NT2/D1 (cell line): ENCODE data around the gene SLCO2B1.

Experiments used
- DNase-seq: peaks from one replicate; pipeline ENCODE4 v3.0.0-alpha.2; 2011; ENCODE audit warnings: low read depth, low spot score
- H3K27me3 ChIP-seq: 2 replicates; pipeline ENCODE4 v1.6.0; 2011; ENCODE audit warnings: mild to moderate bottlenecking; ENCODE audit not compliant: insufficient read length, insufficient read depth
- H3K36me3 ChIP-seq: 2 replicates; pipeline ENCODE4 v1.6.1; 2011; ENCODE audit warnings: mild to moderate bottlenecking, low read length, mixed read lengths; ENCODE audit not compliant: insufficient read depth, insufficient read length
- H3K4me1 ChIP-seq: 2 replicates; pipeline ENCODE4 v1.5.1; 2011; ENCODE audit not compliant: insufficient read depth, insufficient read length
- H3K4me3 ChIP-seq: 2 replicates; pipeline ENCODE4 v1.5.1; 2011; ENCODE audit warnings: low read depth; ENCODE audit not compliant: insufficient read length
- H3K9ac ChIP-seq: 2 replicates; pipeline ENCODE4 v1.6.0; 2011; ENCODE audit warnings: low read depth; ENCODE audit not compliant: insufficient read length
- H3K9me3 ChIP-seq: 2 replicates; pipeline ENCODE4 v1.5.1; 2011; ENCODE audit warnings: mild to moderate bottlenecking, low read length; ENCODE audit not compliant: insufficient read depth
- SUZ12 ChIP-seq: IDR thresholded peaks from 2 replicates; pipeline ENCODE4 v1.6.1; 2011; ENCODE audit not compliant: insufficient read length, insufficient read depth; ENCODE audit errors: extremely low read depth
- YY1 ChIP-seq: IDR thresholded peaks from 2 replicates; pipeline ENCODE4 v1.6.1; 2011; ENCODE audit not compliant: insufficient read length, insufficient read depth
- ZNF274 ChIP-seq: IDR thresholded peaks from 2 replicates; pipeline ENCODE4 v1.6.1; 2011; ENCODE audit warnings: mild to moderate bottlenecking, low read depth, low read length

Gene SLCO2B1

DNA sequence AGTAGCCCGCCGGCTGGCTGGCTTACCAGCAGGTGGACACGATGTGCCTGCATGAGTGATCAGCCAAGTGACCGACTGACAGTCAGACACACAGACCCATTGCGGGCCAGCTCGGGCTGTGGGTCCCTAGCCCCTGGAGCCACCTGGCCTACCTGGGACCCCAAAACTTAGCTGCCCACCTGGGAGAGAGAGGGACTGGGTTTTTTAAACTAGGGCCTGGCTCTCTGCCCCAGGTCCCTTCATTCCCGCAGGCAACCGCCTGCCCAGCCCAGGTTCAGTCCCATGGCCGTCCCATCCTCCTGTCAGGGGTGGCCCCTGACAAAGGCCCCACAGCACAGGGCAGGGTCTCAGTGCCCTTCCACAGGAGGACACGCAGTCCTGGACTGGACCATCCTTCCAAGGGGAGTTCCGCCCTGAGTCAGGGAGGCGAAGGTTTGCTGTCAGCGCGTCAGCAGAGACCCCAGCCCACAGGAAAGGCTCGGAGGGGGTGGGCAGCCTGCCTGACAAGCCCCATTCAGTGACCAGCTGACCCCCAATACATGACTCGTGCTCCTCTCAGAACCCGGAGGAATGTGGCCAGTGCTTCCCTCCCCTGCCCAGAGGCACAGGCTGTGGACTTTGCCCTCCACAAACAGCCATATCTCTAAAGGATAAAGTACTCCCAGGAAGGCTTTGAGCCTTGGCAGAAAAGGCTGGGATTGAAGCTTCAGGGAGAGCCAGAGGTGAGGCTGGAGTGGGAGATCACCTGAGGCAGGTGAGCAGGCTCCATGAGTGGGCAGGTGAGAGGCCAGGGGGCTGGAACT lies 8.4 kb downstream of the SLCO2B1 start:
- DNase-seq: no peak
- Histone ChIP-seq H3K4me3 (no peak overlapping the region), H3K9me3 (peaks cover 11% of the 10 kb centered on the region; the same call in 1 of the 2 replicates), H3K36me3 (no peaks in the 10 kb centered on the region), H3K9ac (no peak overlapping the region), H3K4me1 (peaks cover 9% of the 10 kb centered on the region), H3K27me3 (no peaks in the 10 kb centered on the region)
- TF ChIP-seq YY1 (no peak), ZNF274 (no peak), SUZ12 (no peak)

DNA sequence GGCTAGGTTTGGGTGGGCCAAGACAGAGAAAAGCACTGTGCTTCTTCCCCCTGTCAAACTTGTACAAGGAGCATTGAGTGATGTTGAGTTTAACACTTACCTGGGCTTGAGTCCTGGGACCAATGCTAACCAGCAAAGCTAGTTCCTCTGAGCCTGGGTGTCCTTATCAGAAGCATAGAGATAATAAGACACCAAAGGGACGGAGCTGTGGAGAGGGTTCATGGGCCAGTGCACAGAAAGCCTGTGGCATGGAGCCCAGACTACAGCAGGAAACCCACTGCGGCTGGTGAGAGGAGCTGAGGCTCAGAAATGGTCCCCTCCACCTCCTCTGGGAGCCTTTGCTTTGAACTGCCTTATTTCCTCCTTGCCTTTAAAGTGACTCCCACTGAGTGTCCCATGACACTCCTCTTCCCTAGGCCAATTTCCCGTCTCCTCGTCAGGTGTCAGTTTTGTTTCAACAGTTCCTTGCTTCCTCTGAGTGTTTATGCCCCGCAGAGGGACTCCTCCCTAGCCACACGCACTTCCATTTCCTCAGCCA lies 9.4 kb downstream of the SLCO2B1 start:
- no peak for TF ChIP-seq SUZ12
- no peak for TF ChIP-seq YY1
- TF ChIP-seq ZNF274: no peak
- H3K36me3 ChIP-seq: no peaks in the 10 kb centered on the region
- H3K27me3 ChIP-seq: no peaks in the 10 kb centered on the region
- DNase-seq: no peak
- peaks cover 11% of the 10 kb centered on the region; the same call in 1 of the 2 replicates for H3K9me3 ChIP-seq
- no peak overlapping the region for H3K9ac ChIP-seq
- H3K4me3 ChIP-seq: no peak overlapping the region
- peaks cover 15% of the 10 kb centered on the region for H3K4me1 ChIP-seq

- Histone ChIP-seq H3K4me3 (no peak overlapping the region), H3K27me3 (no peaks in the 10 kb centered on the region), H3K9ac (no peak overlapping the region), H3K9me3 (peaks cover 11% of the 10 kb centered on the region; the same call in 1 of the 2 replicates), H3K4me1 (peaks cover 15% of the 10 kb centered on the region), H3K36me3 (no peaks in the 10 kb centered on the region)
- TF ChIP-seq YY1 (no peak), ZNF274 (no peak), SUZ12 (no peak)
- DNase-seq: no peak
Measured at GRCh38 chr11:75160880-75161279, 10.0 kb downstream of the SLCO2B1 start.

GRCh38 chr11:75161506-75162095 lies 10.7 kb downstream of the SLCO2B1 start:
- H3K27me3 ChIP-seq: no peaks in the 10 kb centered on the region
- no peak for DNase-seq
- H3K4me3 ChIP-seq: no peak overlapping the region
- peaks cover 11% of the 10 kb centered on the region; the same call in 1 of the 2 replicates for H3K9me3 ChIP-seq
- H3K4me1 ChIP-seq: peaks cover 15% of the 10 kb centered on the region
- TF ChIP-seq SUZ12 (no peak), ZNF274 (no peak), YY1 (no peak)
- no peak overlapping the region for H3K9ac ChIP-seq
- H3K36me3 ChIP-seq: no peaks in the 10 kb centered on the region

DNA sequence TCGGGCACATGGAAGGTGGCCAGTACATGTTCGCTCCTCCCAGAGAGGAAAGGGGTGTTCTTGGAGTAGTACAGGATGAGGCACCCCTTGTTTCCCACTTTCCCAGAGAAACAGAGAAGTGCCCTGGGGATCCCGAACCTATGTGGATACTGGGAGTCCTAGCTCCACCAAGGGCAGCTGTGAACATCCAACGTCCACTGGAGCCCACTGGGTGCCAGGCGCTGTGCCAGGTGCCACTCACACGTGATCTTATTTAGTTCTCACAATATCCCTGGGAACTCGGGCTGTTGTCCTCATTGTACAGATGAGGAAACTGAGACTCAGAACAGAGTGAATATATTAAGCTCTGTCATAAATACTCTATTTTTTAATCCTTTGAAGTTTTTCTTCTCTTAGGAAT lies 12.0 kb downstream of the SLCO2B1 start:
- Histone ChIP-seq H3K9ac (no peak overlapping the region), H3K36me3 (no peaks in the 10 kb centered on the region), H3K4me1 (peaks cover 15% of the 10 kb centered on the region), H3K4me3 (no peak overlapping the region), H3K9me3 (peaks cover 11% of the 10 kb centered on the region; the same call in 1 of the 2 replicates), H3K27me3 (no peaks in the 10 kb centered on the region)
- no peak for TF ChIP-seq SUZ12
- TF ChIP-seq YY1: no peak
- no peak for TF ChIP-seq ZNF274
- DNase-seq: no peak

- H3K27me3 ChIP-seq: no peaks in the 10 kb centered on the region
- TF ChIP-seq ZNF274 (no peak), YY1 (no peak), SUZ12 (no peak)
- H3K4me3 ChIP-seq: no peak overlapping the region
- no peak overlapping the region for H3K9ac ChIP-seq
- no peaks in the 10 kb centered on the region for H3K36me3 ChIP-seq
- H3K9me3 ChIP-seq: peaks cover 11% of the 10 kb centered on the region; the same call in 1 of the 2 replicates
- DNase-seq: no peak
- peaks cover 12% of the 10 kb centered on the region for H3K4me1 ChIP-seq
Measured at GRCh38 chr11:75163921-75164849, 13.3 kb downstream of the SLCO2B1 start.

DNA sequence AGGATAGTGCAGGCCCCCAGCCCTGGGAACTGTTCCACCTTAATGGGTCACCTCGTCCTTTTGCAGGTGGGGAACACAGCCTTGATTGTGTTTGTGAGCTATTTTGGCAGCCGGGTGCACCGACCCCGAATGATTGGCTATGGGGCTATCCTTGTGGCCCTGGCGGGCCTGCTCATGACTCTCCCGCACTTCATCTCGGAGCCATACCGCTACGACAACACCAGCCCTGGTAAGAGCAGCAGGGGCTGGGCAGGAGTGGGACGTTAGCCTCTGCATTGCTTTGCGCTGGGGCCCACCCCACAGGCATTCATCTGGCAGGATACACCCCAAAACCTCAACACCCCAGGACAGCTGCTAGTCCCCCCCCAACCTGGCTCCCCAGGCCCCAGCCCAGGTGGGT lies 14.8 kb downstream of the SLCO2B1 start:
- peaks cover 7% of the 10 kb centered on the region; the same call in 1 of the 2 replicates for H3K9me3 ChIP-seq
- H3K27me3 ChIP-seq: no peaks in the 10 kb centered on the region
- no peak for DNase-seq
- H3K4me1 ChIP-seq: peaks cover 12% of the 10 kb centered on the region
- H3K4me3 ChIP-seq: no peak overlapping the region
- no peak overlapping the region for H3K9ac ChIP-seq
- H3K36me3 ChIP-seq: no peaks in the 10 kb centered on the region
- TF ChIP-seq YY1 (no peak), SUZ12 (no peak), ZNF274 (no peak)
